Tibial artery (tissue), 4 donors: ENCODE measurements around the gene RHAG.
"Not testable (repeated sequence)": the region's sequence is repeated elsewhere in the genome, so short reads cannot be mapped to it uniquely, and the experiment has no call there.

Experiments
- DNase-seq, 2 donors: peaks; one replicate each; pipeline ENCODE4 v3.0.0-alpha.2; 2019
- H3K27ac ChIP-seq, 2 donors: fragments of 200-600 bp; sonication (generic) in 1 of 2; 1 replicate in 1 of 2; 2 replicates in 1 of 2; pipeline ENCODE4 v1.5.1; 2018 to 2019; ENCODE audit warnings: mild to moderate bottlenecking in 1 of 2
- H3K27me3 ChIP-seq, 2 donors: fragments of 200-600 bp; sonication (generic) in 1 of 2; one replicate each; pipeline versions ENCODE4 v1.5.1 to v1.6.0; 2016 to 2019
- H3K36me3 ChIP-seq, 3 donors: fragments of 200-600 bp; sonication (generic) in 2 of 3; one replicate each; pipeline ENCODE4 v1.5.1; 2016 to 2019; ENCODE audit warnings: mild to moderate bottlenecking in 2 of 3
- H3K4me1 ChIP-seq, 4 donors: fragments of 200-600 bp; sonication (generic) in 2 of 4; 1 replicate in 3 of 4; 2 replicates in 1 of 4; pipeline ENCODE4 v1.5.1; 2016 to 2019
- H3K4me3 ChIP-seq, 2 donors: fragments of 200-600 bp; sonication (generic) in 1 of 2; 1 replicate in 1 of 2; 2 replicates in 1 of 2; pipeline ENCODE4 v1.5.1; 2018 to 2019; ENCODE audit warnings: mild to moderate bottlenecking in 2 of 2
- H3K9me3 ChIP-seq, 3 donors: fragments of 200-600 bp; sonication (generic) in 1 of 3; one replicate each; pipeline ENCODE4 v1.5.1; 2016 to 2019
- CTCF ChIP-seq, 2 experiments: fragments of 200-600 bp in 1 of 2; fragments of 450-650 bp in 1 of 2; IDR thresholded peaks; one replicate each; pipeline ENCODE4 v1.5.1; 2017 to 2019; ENCODE audit warnings: antibody characterized with exemption in 2 of 2, mild to moderate bottlenecking in 1 of 2, moderate library complexity in 1 of 2
- intact Hi-C: fragments of 100-400 bp; cut with DNase I; formaldehyde crosslinking; loops from one replicate; pipeline ENCODE4 v1.15.0; 2023; ENCODE audit warnings: low total_unique reads

The RHAG gene

GRCh38 chr6:49666480-49666879 lies 29.8 kb upstream of the RHAG start:
- H3K9me3 ChIP-seq: no peaks in the 10 kb centered on the region
- intact Hi-C loops: no loop called here
- H3K36me3 ChIP-seq: no peaks in the 10 kb centered on the region
- no peak overlapping the region for H3K4me3 ChIP-seq
- no peaks in the 10 kb centered on the region for H3K4me1 ChIP-seq
- no peak for TF ChIP-seq CTCF (IDR thresholded peaks at IDR 0.05)
- H3K27ac ChIP-seq: no peak overlapping the region
- no peaks in the 10 kb centered on the region for H3K27me3 ChIP-seq
- DNase-seq: no peak

GRCh38 chr6:49664817-49665216 lies 28.2 kb upstream of the RHAG start:
- Histone ChIP-seq H3K9me3 (no peaks in the 10 kb centered on the region), H3K36me3 (no peaks in the 10 kb centered on the region), H3K27me3 (no peaks in the 10 kb centered on the region), H3K4me1 (no peaks in the 10 kb centered on the region), H3K27ac (no peak overlapping the region), H3K4me3 (no peak overlapping the region)
- DNase-seq: no peak
- intact Hi-C loops: no loop called here
- no peak for TF ChIP-seq CTCF (IDR thresholded peaks at IDR 0.05)

- intact Hi-C loops, H3K9me3 ChIP-seq, H3K27me3 ChIP-seq, H3K36me3 ChIP-seq, H3K4me1 ChIP-seq, H3K27ac ChIP-seq, H3K4me3 ChIP-seq, DNase-seq: not testable (repeated sequence)
Measured at GRCh38 chr6:49664054-49664453, 27.4 kb upstream of the RHAG start.

- no peak for TF ChIP-seq CTCF (IDR thresholded peaks at IDR 0.05)
- H3K4me1 ChIP-seq: no peaks in the 10 kb centered on the region
- no peaks in the 10 kb centered on the region for H3K9me3 ChIP-seq
- H3K36me3 ChIP-seq: no peaks in the 10 kb centered on the region
- H3K27ac ChIP-seq: no peak overlapping the region
- H3K4me3 ChIP-seq: no peak overlapping the region
- no peaks in the 10 kb centered on the region for H3K27me3 ChIP-seq
- intact Hi-C loops: no loop called here
- DNase-seq: no peak
Measured at GRCh38 chr6:49662892-49663261, 26.2 kb upstream of the RHAG start.

- Histone ChIP-seq H3K4me1 (no peaks in the 10 kb centered on the region), H3K9me3 (no peaks in the 10 kb centered on the region), H3K4me3 (no peak overlapping the region), H3K27ac (no peak overlapping the region), H3K36me3 (no peaks in the 10 kb centered on the region), H3K27me3 (no peaks in the 10 kb centered on the region)
- intact Hi-C loops: no loop called here
- TF ChIP-seq CTCF (IDR thresholded peaks at IDR 0.05): no peak
- DNase-seq: no peak
Measured at GRCh38 chr6:49662231-49662891, 25.7 kb upstream of the RHAG start.

- intact Hi-C loops: no loop called here
- no peak overlapping the region for H3K4me3 ChIP-seq
- no peak overlapping the region for H3K27ac ChIP-seq
- H3K4me1 ChIP-seq: no peaks in the 10 kb centered on the region
- DNase-seq: no peak
- H3K9me3 ChIP-seq: no peaks in the 10 kb centered on the region
- H3K36me3 ChIP-seq: no peaks in the 10 kb centered on the region
- no peak for TF ChIP-seq CTCF (IDR thresholded peaks at IDR 0.05)
- no peaks in the 10 kb centered on the region for H3K27me3 ChIP-seq
Measured at GRCh38 chr6:49653942-49654341, 17.3 kb upstream of the RHAG start.
